Right hindlimb (tissue), 1 donor: Measurements from ENCODE around the gene PLA2G4E.

ENCODE experiments used
- DNase-seq: peaks from one replicate; pipeline ENCODE4 v3.0.0-alpha.2; 2018

Gene PLA2G4E

DNA sequence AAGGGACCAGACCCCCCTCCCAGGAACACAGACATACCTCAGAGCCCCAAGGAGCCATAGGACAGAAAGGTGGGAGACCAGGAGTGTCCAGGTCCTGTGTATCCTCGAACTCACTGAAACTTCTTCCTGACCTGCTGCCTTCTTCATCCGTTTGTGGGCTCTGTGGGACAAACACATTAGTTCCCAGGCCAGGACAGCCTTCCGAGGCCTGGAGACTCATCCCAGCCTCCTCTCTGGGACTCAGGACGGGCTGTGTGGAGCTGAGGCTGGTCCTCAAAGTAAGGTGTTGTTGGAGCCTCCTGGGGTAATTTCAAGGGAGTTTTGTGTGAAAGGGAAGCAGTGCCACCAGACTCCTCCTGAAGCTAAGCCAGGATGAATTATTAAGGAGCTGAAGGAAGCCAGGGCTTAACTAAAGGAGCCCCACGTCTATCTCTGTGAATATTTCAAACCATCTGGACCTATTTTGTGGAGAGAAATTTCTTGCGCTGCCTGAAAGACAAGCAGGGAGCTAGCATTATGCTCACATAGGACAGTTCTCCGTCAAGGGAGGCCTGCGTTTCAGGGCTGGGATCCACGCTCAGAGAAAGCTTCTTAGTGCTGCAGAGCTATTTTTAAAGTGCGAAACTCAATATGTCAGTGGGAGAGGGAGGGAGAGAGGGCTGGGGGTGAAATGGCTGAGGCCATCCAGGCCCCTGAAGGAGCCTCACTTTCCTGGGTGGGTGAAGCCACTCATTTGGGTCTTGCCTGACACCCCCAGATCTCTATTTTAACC is 29.8 kb upstream of the PLA2G4E start:
- no peak for DNase-seq

DNA sequence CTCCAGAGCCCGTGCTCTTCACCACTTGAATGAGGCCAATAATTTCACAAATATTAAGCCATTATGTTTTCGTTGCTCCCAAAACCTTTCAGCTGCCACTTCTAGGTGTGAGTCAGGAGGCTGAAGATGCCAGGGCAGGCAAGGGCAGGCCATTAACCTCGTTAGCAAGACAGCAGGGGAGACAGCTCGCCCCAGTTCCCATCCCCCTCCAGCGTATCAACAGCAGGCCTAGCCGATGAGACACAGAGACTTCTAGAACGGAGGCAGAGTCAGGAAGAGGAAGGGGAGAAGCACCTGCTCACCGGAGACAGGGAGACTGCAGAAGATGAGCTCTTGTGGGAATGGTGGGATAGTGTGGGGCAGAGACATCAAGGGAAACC is 28.0 kb upstream of the PLA2G4E start:
- DNase-seq, result no peak

DNA sequence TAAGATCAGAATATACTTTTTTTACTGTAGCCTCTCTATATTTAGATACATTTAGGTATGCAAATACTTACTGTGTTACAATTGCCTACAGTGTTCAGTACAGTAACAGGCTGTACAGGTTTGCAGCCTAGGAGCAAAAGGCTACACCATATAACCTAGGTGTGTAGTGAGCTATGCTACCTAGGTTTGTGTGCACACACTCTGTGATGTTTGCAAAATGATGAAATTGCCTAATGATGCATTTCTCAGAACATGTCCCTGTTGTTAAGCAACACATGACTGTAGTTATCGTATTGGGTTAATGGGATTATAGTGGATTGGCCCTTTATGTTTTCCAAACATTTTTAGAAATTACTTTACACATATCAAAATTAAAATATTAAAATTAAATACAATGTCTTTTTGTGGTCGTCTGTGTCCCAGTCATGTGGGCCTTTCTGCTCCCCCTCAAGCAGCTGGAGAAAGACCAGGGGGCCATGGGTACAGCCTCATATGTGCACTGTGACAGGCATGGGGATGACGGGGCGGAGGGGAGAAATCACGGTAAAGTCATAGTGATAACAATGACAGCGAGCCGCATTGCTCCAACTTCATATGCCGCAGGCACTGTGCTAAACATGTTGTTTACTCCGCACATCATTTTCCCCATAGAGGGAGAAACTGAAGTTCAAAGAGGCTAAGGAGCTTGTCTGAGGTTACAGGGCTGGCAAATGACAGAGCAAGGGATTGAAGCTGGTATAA is 27.4 kb upstream of the PLA2G4E start:
- no peak for DNase-seq

DNA sequence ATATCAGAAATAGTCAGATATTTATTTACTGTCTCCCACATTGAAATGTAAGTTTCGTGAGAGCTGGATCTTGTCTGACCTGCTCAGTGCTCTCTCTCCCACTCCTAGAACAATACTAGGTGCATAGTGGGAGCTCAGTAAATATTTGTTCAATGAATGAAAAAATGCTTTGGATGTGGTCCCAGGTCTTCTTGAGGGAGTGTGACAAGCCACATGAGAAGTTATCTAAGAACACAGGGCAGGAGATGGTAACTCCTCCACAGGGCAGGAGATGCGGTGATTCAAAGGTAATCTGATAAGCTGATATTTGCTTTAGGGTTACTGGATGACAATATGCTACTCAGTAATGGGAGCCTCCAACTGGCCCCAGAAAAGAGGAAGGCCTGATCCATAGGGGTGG is 25.8 kb upstream of the PLA2G4E start:
- no peak for DNase-seq

DNA sequence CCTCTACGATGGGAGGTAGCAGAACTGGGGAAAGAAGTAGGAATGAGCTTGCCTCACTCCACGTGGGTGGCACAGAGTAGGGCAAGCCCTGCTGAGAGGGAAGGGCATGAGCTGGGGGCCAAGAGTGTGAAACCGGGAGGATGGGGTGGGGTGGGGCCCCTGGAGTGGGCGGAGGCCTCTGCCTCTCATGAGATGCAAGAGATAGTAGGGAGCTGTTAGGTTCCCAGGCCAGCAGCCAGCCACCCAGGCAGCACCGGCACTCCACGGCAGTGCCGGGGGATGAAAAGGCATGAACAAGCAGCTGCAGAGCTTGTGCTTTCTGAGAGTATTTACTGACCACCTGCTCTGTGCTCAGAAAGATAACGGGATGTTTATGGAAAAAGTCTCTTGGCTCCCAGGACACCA is 24.4 kb upstream of the PLA2G4E start:
- DNase-seq, result no peak

DNA sequence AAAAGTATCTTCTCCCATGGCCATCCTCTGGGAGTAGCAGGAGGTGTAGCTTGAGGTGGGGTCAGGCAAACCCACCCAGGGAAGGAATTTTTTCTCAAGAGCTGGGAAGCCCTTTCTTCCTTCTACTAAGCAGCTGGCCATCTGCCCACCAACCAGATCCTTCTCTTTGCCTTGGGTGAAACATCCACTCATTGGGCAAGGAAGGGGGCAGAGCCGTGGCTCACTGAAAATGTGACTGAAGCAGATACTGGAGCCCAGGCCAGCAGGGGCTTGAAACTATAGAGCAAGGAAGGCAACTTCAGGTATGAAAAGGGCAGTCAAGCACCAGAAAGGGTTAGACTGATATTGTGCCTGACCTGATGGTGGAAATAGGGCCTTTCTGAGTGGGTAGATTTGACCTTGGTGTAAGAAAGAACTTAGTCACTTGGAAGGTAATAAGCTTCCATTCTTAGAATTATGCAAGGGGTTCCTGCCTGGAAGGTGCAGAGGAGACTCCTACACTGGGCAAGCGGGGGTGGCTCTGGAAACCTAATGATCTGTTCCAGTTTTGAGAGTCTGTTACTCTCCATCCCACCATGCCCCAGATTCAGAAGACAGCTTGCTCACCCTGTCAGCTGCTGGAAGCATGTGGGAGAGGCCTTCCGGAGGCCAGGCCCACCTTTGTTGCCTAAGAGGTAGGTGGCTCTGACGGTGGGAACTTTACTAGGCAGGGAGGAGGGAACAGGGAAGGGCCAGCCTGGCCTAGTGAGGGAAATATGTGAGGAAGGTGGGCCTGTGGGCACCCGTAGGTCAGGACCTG is 22.0 kb upstream of the PLA2G4E start:
- DNase-seq, result no peak

DNA sequence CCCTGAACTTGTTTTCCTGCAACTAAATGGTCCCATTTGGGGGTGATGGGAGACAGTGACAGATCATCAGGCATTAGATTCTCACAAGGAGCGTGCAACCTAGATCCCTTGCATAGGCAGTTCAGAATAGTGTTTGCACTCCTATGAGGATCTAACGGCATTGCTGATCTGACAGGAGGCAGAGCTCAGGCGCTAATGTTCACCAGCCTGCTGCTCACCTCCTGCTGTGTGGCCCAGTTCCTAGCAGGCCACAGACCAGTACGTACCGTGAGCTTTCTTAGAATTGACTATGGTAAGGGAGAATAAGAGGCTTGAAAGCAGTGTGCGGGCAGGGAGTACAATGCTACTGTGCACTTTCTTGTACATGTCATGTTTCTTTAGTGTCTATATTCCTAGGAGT is 17.6 kb upstream of the PLA2G4E start:
- no peak for DNase-seq

DNA sequence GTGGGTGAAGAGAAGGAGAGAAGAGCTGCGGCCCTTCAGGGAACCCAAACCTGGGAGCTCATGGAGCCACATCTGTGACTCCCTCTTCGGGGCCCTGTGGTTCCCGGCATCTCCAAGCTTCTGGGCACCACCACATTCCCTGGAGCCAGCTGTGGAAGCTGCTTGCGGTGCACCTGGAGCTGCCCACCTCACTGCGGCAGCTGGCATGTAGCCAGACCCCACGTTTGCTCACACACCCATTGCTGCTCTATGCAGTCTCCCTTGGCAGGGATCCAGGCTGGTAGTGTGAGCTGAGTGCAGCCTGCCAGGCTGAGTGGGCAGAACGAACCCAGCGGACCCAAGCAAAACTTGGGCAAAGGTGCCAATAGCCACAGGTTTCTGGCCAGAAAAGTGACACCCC is 16.8 kb upstream of the PLA2G4E start:
- DNase-seq, result no peak

DNA sequence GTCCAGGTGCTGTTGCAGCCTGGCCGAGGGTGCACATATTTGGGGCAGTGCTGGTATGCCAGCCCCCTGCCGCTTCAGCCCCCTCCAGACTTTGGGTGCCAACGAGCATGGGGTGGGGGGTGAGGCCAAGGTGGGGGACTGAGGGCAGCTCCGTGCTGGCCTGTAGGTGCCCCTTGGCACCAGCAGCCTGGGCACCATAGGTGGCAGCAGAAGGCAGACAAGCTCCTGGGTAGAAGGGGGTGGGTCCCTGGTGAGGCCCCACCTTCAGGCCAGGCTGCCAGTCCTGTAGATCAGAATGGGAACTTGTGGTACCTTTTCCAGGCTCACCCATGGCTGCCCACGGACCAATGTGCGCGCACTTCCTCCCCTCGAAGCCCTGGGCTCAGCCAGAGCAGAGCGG is 16.1 kb upstream of the PLA2G4E start:
- DNase-seq, result no peak

DNA sequence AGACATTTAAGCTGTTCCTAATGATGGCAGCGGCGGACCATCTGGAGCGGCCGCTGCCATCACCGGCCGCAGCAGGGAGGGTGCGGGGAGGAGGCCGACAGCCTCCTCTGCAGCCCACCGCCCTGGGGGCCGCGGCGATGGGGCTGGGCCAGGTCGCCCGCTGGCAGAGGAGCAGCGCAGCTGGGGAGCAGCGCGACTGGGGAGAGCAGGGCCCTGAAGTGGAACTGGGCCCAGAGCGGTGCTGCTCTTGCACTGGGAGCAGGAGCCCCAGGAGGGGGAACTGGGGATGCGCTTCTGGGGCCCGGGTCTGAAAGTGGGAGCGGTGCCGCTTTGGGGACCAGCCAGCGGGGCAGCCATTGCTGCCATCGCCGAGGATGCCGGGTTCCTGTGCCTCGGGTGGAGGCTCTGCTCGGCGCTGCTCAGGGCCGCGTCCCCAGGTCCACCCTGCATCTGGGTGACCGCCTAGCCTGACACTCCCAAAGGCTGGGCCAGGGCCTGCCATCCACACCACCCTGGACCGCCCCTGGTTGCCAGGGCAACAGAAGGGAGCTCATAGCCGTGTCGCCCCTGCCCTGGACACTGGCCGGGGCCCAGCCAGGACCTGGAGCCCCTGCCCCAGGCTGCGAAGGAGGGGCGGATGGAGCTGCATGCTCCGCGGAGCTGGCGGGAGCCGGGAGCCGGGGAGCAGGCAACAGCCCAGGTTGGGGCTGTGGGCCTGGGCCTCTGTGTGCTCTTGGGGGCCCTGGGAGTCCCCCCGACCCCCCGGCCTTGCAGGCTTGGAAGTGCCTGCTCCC is 15.5 kb upstream of the PLA2G4E start:
- no peak for DNase-seq

DNA sequence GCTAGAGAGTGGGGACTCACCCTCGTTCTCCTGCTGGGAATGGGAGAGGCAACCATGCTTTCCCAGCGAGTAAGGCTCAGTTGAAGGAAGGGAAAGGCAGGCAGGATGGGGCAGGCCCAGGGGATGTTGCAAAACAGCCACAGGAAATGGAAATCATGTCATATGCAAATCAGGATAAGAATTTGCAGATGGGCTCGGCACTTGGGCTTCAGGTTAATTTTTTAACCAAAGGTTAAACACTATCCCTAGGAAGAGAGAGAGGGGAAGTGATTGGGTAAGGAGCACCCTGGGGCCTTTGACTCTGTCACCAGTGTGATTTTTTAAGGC is 14.6 kb upstream of the PLA2G4E start:
- no peak for DNase-seq

DNA sequence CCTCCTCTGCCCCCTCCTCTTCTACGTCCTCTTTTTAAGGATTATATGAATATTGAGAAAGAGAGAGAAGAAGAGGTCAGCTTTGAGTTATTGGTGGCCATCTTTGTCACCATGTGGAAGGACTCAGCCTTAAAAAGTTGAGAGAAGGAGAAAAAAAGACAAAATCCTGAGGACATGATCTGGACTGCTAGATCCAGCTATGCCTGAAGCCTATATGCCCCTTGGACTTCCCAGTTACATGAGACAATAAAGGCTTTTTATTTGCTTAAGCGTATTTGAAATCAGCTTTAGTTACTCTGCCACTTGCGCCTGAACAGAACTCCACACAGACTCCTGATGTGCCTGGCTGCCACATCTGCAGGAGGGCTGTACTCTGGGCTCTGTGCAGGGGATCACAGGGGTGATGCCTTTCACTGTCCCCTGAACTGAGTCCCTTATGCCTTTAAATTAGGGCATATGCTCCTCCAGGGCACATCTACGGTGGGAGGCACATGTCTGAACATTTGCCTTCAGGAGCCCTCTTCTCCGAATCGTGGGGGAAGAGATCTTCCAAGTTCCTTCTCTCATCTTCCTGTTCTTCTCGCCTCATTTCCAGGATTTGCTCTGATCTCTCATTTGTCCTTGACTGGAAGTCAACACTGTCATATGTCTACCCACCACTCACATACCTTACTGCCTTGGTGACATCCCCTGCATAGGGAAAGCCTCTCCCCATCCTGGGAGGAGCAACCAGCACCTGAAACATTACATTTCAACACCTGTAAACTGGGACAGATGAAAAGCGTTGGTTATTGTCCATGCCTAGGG is 14.0 kb upstream of the PLA2G4E start:
- DNase-seq, result no peak

DNA sequence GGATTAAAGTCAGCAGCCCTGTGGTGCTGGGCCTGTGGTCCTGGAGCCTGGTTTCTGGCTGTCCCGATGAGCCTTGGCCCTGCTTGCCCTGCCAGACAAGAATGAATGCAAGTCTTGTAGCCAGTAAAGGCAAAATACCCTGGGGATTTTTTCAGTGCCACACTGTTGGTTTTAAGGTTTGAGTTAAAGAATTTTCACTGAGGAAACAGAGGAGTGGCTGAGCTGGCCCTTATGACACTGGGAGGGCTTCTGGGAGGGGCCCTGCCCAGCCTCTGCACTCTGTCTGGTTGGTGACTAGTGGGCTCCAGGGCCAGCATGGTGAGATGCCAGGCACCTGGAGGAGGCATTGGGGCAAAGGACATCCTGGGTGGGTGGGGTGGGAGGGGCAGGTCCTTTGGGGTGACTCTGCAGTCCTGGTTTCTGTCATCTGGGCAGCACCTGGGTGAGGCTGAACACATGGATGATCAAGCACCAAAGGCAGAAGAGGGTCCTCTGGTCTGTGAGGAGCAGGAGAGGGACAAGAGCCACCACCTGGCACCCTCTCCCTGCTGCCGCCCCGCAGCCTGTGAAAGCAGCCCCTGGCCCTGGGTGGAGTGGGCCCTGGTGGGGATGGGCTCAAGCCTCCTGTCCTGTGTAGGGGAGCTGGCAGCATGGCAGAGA is 12.5 kb upstream of the PLA2G4E start:
- no peak for DNase-seq

DNA sequence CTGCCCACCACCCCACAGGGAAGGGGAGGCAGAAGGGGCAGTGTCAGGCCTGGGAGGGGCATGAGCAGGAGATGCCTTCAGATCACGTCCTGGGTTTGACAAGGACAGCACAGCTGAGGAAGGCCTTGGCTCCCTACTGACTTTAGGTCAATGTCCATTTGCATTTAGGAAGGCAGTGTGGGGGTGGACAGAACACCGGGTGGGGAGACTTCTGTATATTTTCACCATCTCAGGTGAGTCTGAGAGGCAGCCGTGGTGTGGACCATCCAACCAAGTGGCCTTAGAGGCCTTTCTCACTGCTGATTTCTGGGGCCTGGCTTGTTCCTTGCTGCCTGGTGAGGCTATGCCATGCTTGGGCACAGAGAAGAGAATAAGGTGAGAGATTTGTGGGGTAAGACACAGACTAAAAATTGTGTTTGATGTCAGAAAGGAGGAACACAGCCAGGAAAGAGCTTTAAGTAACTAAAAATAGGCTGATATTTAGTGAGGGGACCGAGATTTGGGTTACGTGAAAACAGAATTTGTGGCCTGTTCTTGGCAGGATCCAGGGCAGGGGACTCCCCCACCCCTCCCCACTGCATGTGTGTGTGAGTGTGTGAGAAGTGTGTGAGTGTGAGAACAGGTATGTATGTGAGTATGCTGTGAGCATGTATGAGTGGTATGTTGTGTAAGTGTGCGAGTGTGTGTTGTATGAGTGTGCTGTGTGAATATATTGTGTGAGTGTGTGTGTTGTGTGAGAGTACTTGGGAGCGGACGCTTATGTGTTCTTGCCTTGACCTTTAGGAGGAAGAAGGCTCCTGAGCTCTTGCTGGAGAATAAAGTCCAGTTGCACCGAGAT is 11.8 kb upstream of the PLA2G4E start:
- DNase-seq, result no peak

DNA sequence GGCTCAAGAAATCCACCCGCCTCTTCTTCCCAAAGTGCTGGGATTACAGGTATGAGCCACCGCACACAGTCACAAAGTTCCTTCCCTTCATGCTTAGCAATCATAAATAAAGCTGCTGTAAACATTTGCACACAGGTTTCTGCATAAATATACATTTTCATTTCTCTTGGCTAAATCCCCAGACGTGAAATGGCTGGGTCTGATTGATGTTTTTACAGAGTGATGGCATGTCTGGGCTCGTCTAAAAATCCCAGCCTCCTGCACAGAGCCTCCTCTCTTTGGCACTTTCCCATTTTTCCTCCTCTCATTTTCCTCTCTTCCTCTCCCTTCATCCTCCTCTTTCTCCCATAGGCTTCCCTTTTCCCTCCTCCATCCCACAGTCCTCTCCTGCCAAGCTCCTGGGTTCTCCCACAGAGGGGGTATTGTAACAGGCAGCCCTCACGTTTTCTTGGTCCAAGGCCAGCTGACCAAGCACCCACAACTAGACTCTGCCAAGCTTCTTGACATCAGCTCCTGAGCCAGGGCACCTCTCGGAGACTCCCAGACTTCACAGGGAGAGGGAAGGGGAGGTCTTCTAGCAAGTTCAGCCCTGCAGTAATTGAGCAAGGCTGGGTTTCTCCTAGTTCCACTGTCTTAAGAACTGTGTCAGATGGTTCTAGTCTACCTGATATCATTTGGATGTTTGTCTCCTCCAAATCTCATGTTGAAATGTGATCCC is 10.5 kb upstream of the PLA2G4E start:
- no peak for DNase-seq

DNA sequence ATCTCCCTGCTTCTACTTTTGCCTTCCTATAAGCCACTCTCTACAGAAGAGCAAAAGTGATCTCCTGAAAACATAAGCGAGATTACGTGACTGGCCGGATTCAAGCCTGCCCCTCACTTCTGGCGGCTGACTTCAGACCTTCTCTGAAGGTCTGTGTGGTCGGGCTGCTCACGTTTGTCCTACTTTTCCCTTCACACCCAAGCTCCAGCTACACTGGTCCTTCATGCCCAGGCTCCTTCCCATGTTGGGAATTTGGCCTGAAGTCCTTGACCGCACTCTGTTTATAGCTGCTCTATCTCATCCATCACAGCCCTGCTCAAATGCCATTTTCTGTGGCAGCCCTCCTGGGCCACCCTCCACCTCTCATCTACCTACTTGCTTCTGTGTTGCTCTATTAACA is 6.7 kb upstream of the PLA2G4E start:
- no peak for DNase-seq

DNA sequence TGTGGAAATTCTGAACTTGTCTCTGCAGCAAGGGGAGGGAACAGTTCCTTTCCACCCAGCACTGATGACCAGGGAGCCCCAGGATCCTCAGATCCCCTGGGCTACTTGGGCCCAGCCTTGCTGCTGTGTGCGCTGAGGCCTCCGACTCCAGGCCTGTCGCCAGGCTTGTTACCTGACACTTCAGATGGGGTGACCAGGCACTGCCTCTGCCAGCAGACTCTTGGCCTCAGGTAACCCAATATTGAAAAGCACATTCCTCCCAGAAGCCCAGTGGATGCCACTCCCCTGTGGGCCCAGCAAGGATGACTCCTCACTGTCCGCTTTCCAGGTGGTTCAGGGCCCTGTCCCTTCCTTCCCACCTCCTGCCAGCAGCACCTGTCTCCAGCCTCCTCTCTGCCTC is 3.5 kb upstream of the PLA2G4E start:
- no peak for DNase-seq

DNA sequence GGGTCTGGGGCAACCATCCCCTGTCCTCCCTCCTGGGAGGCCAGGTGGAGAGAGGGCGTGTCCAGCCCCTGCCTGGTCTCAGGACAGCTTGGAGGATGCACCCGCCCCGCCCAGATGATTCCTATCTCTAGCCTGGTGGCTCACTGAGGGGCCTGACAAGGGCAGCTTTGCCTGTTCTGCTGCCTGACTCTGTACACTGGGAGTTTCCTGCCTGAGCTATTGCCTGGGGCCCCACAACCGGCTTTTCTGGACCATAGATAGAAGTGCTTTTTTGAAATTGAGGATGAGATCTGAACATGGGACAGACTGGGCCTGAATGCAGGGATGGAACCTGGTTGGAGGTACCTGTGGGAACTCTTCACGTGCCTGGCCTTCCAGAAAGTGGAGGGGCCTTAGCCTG is 751 bp upstream of the PLA2G4E start:
- DNase-seq, result no peak

DNA sequence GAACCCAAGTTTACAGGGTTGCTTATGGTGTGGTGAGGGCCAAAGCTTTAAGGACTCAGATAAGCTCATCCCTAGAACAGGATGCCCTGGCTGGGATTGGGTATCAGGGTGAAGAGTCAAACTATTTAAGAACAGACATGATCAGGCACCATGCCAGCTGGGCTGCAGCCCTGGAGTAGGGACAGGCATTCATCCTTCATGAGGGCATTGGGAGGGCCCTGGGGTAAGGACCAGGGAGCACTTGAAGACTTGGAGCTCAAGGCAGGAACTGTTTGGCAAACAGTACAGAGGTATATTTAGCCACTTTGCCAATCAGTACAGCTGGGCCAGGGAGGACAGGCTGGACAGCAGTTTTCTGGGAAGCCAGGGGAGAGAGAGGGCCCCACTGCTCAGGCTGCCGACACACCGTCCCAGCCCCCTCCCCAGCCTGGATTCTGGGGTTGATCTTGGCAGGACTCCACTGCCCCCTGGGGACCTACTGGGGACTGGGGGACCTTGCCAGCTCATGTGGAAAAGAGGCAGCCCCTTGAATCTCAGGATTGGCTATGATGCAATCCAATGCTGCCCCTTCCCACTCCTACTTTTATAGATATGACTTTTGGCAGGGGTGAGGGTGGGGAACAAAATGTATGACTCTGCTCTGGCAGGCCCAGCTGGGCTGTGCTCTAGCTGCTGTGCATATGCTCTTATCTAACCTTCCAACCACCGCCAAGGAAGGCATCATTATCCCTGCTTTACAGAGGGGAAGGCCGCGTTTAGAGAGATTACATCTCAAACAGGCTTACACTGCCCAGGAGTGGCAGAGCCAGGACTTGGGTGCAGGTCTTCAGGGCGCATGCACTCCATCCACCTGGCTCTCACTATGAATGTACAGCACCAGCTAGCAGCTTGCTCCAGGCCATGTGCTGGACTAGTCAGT is 2.3 kb downstream of the PLA2G4E start:
- DNase-seq, result no peak
